Stimulated activated CD4-positive, alpha-beta T cell treated with anti-CD3 and anti-CD28 coated beads, Interleukin-2, amount 100 ng/mL, for 4 hours (primary cell): ENCODE results near the gene MAGED4.
"Not testable (repeated sequence)": the region's sequence is repeated elsewhere in the genome, so short reads cannot be mapped to it uniquely, and the experiment has no call there.

Experiments used
- DNase-seq: peaks from one replicate; pipeline ENCODE4 v3.0.0-alpha.2; 2020; ENCODE audit warnings: low read depth

Gene MAGED4

GRCh38 chrX:52184440-52185077 lies at the start of gene MAGED4:
TSS of gene MAGED4 (plus strand) at chrX:52184888. CDS start at chrX:52185923, 1,035 bp downstream.
- not testable (repeated sequence) for DNase-seq

GRCh38 chrX:52138830-52139544 lies 45.7 kb upstream of the MAGED4 start:
- no peak for DNase-seq

GRCh38 chrX:52139545-52139895 lies 45.2 kb upstream of the MAGED4 start:
- DNase-seq = no peak

- DNase-seq = no peak
Measured at GRCh38 chrX:52140020-52140419, 44.7 kb upstream of the MAGED4 start.

- DNase-seq = not testable (repeated sequence)
Measured at GRCh38 chrX:52150667-52151066, 34.0 kb upstream of the MAGED4 start.

- not testable (repeated sequence) for DNase-seq
Measured at GRCh38 chrX:52160140-52160539, 24.5 kb upstream of the MAGED4 start.

- DNase-seq = no peak
Measured at GRCh38 chrX:52166840-52167239, 17.8 kb upstream of the MAGED4 start.

DNA sequence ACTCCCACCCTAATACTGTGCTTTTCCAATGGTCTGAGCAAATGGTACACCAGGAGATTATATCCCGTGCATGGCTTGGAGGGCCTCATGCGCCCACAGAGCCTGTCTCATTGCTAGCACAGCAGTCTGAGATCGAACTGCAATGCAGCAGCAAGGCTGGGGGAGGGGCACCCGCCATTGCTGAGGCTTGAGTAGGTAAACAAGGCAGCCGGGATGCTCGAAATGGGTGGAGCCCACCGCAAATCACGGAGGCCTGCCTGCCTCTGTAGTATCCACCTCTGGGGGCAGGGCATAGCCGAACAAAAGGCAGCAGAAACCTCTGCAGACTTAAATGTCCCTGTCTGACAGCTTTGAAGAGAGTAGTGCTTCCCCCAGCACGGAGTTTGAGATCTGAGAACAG lies 13.6 kb upstream of the MAGED4 start:
- not testable (repeated sequence) for DNase-seq

GRCh38 chrX:52185078-52185453 lies 378 bp downstream of the MAGED4 start:
- DNase-seq = not testable (repeated sequence)

GRCh38 chrX:52211405-52211804 lies 26.7 kb downstream of the MAGED4 start:
- not testable (repeated sequence) for DNase-seq

DNA sequence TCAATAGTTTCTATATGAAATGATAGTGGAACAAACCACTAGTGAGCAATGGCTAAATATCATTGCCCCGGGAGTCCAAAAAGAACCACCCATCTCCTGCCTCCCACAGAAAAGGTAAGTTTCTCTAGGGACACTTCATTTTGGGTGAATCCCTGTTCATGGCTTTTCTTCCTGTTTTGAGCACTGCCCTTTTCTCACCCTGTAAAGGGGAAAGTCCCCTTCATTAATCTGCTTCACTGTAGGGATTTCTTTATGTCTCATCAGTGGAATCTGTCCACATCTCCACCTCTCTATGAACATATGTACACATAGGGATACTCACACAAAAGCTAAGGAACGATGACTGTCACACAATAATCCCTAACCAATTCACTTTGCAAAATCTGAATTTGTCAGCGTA lies 28.6 kb downstream of the MAGED4 start:
- DNase-seq = no peak

DNA sequence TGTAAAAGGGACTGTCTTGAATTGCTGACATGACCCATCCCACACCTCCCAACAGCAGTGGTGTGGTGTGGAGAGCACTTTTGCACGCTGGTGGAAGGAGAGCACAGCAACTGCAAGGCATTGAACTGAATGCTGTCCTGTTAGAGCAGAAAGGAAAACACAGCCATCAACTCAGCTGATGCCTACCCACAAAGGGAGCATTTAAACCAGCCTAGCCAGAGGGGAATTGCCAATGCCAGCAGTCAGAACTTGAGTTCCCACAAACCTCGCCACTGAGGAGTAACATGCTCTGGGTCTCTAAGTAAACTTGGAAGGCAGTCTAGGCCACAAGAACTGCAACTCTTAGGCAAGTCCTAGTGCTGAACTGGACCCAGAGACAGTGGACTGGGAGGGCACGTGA lies 31.9 kb downstream of the MAGED4 start:
- no peak for DNase-seq

GRCh38 chrX:52217494-52218160 lies 32.9 kb downstream of the MAGED4 start:
- no peak for DNase-seq

DNA sequence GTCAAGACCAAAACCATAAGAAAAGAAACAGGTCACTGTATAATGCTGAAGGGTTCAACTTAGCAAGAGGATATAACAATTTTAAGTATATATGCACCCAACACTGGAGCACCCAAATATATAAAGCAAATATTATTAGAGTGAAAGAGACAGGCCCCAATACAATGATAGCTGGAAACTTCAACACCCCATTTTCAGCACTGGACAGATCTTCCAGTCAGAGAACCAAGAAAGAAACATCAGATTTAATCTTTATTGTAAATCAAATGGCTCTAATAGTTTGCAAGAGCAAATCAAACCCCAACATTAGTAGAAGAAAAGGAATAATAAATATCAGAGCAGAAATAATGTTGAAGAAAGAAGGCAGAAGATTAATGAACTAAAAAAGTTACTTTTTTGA lies 36.2 kb downstream of the MAGED4 start:
- DNase-seq = no peak
